ENCODE results near the gene TAF4. TPM values are rescaled to one million over a fixed set of nuclear protein-coding genes. Genes with fewer than 3 reads are reported as not detected.

The TAF4 gene
- total RNA-seq, 1 donor from 2014 or later: 22.2 TPM

DNA sequence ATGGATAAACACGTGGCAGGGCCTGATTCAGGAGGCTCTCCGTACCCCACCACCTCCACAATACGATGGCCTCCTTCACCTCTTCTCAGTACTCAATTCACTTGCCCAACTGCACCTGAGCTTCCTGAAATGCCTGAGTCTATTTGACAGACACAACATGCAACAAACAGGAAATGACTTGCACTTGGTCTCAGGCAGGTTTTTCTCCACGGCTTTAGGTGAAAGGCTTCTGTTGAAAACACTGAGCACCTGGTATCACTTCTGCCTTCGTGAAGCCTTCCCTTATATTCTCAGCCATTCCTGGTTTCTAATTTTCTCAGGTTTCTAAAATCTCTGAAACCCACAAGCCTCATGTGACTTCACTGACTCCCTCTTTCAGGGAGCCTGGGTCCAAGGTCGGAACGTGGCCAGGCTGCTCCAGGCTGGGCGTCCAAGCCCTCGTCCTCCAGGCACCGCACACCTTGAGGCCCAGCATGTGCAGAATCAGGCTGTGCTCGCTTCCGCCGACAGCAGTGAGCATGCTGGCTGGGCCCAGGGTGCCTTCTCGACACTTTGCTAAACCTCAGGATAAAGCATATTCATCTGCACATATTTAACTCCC is 34.7 kb downstream of the TAF4 start:
- peaks cover 47% of the 10 kb centered on the region for H3K4me1 Mint-ChIP-seq (ENCODE audit: unreplicated experiment)

DNA sequence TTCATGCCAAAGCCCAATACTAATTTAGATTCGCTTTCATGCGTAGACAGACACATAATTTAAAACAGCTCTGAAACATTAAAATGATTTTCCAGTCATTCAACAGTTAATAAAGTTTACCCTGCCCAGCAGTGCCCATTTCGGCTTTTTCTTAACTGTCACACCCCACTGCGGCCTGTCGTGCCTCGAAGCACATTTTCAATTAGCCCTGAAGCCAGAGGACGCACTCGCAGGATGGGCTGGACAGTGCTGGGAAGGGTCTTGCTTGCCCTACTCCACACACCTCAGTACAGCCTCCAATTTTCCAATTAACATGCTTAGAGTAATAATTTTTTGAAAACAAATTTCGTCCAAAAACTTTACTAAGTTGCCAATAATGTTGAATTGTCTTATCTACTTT is 35.3 kb downstream of the TAF4 start:
- DNase-seq (ENCODE audit: extremely low spot score, unreplicated experiment): no peak
- Mint-ChIP-seq H3K27ac (peak overlapping the region; percentile 53), H3K4me1 (ENCODE audit: unreplicated experiment) (peaks cover 53% of the 10 kb centered on the region), H3K36me3 (no peaks in the 10 kb centered on the region), H3K27me3 (no peaks in the 10 kb centered on the region), H3K9me3 (no peaks in the 10 kb centered on the region), H3K4me3 (no peak overlapping the region)
- TF ChIP-seq, protein P1, sequence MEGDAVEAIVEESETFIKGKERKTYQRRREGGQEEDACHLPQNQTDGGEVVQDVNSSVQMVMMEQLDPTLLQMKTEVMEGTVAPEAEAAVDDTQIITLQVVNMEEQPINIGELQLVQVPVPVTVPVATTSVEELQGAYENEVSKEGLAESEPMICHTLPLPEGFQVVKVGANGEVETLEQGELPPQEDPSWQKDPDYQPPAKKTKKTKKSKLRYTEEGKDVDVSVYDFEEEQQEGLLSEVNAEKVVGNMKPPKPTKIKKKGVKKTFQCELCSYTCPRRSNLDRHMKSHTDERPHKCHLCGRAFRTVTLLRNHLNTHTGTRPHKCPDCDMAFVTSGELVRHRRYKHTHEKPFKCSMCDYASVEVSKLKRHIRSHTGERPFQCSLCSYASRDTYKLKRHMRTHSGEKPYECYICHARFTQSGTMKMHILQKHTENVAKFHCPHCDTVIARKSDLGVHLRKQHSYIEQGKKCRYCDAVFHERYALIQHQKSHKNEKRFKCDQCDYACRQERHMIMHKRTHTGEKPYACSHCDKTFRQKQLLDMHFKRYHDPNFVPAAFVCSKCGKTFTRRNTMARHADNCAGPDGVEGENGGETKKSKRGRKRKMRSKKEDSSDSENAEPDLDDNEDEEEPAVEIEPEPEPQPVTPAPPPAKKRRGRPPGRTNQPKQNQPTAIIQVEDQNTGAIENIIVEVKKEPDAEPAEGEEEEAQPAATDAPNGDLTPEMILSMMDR (conservative IDR thresholded peaks at IDR 0.05): no peak

More for the DNA sequence above, 34.7 kb downstream of the TAF4 start:
- TF ChIP-seq, protein P1 (conservative IDR thresholded peaks at IDR 0.05): no peak
- H3K4me3 Mint-ChIP-seq: peak overlapping the region; percentile 27
- H3K27ac Mint-ChIP-seq: peak overlapping the region; percentile 53
- no peaks in the 10 kb centered on the region for H3K27me3 Mint-ChIP-seq
- no peaks in the 10 kb centered on the region for H3K9me3 Mint-ChIP-seq
- DNase-seq (ENCODE audit: extremely low spot score, unreplicated experiment): no peak
- no peaks in the 10 kb centered on the region for H3K36me3 Mint-ChIP-seq

- Mint-ChIP-seq H3K27ac (no peak overlapping the region), H3K36me3 (no peaks in the 10 kb centered on the region), H3K27me3 (no peaks in the 10 kb centered on the region), H3K9me3 (no peaks in the 10 kb centered on the region), H3K4me1 (ENCODE audit: unreplicated experiment) (peaks cover 56% of the 10 kb centered on the region), H3K4me3 (no peak overlapping the region)
- DNase-seq (ENCODE audit: extremely low spot score, unreplicated experiment): no peak
- TF ChIP-seq, protein P1 (conservative IDR thresholded peaks at IDR 0.05): no peak
Measured at GRCh38 chr20:62029949-62030348, 35.7 kb downstream of the TAF4 start.

GRCh38 chr20:62029296-62029695 is 36.4 kb downstream of the TAF4 start:
- H3K9me3 Mint-ChIP-seq: no peaks in the 10 kb centered on the region
- H3K27ac Mint-ChIP-seq: no peak overlapping the region
- no peak for DNase-seq (ENCODE audit: extremely low spot score, unreplicated experiment)
- TF ChIP-seq, protein P1 (conservative IDR thresholded peaks at IDR 0.05): no peak
- no peaks in the 10 kb centered on the region for H3K36me3 Mint-ChIP-seq
- peaks cover 56% of the 10 kb centered on the region for H3K4me1 Mint-ChIP-seq (ENCODE audit: unreplicated experiment)
- no peak overlapping the region for H3K4me3 Mint-ChIP-seq
- no peaks in the 10 kb centered on the region for H3K27me3 Mint-ChIP-seq

DNA sequence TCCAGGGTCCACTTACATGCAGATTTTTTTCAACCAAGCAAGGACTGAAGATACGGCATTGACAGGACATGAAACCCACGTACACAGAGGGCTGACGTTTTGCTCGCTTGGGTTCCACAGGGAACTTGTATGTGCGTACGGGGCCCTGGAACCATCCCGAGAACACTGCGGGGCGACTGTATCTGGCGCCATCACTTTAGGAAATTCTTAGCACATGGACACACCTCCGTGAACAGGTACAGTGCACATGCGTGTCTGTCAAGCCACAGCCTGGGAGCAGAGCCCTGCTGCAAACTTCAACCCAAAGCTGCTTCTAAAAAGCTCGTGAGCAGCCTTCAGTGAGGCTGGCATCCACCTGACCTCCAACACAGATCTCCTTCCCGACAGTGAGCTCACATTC is 37.3 kb downstream of the TAF4 start:
- no peaks in the 10 kb centered on the region for H3K36me3 Mint-ChIP-seq
- DNase-seq (ENCODE audit: extremely low spot score, unreplicated experiment): no peak
- no peak overlapping the region for H3K27ac Mint-ChIP-seq
- no peaks in the 10 kb centered on the region for H3K9me3 Mint-ChIP-seq
- H3K4me3 Mint-ChIP-seq: no peak overlapping the region
- TF ChIP-seq, protein P1 (conservative IDR thresholded peaks at IDR 0.05): no peak
- no peaks in the 10 kb centered on the region for H3K27me3 Mint-ChIP-seq
- peaks cover 56% of the 10 kb centered on the region for H3K4me1 Mint-ChIP-seq (ENCODE audit: unreplicated experiment)
